NOMO-1 treated with dmso at 0.1 percent for 144 hours (cell line): ENCODE results near the gene PPP1R12B.
"Not testable (repeated sequence)": the region's sequence is repeated elsewhere in the genome, so short reads cannot be mapped to it uniquely, and the experiment has no call there.

Experiments used
- DNase-seq: peaks from one replicate; lab custom pipeline; 2025; ENCODE audit not compliant: unreplicated experiment; lab: John Stamatoyannopoulos, UW

PPP1R12B gene

GRCh38 chr1:202599669-202600431, 251.4 kb downstream of the PPP1R12B start:
- DNase-seq = peak; percentile 3

GRCh38 chr1:202600432-202601041, 252.0 kb downstream of the PPP1R12B start:
- DNase-seq = no peak

DNA sequence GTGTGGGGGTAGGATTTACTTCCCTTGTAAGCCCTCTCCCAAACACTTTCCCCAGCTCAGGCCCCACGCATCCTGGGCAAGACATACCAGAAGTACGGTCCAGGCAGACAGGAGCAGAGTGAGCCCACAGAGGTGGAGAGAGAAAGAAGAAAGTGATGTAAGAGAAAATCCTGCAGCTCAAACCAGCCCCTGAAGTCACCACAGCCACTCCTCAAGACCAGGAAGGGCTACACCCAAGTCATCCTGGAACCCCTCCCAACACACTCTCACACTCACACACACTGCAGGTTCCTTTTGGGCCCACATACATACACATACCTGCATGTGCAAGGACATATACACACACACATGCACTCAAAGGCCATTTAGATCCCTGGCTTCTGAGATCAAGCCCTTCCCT, 254.9 kb downstream of the PPP1R12B start:
- DNase-seq = no peak

- no peak for DNase-seq
Observed at GRCh38 chr1:202605515-202605914, 257.0 kb downstream of the PPP1R12B start.

GRCh38 chr1:202612036-202612435, 263.5 kb downstream of the PPP1R12B start:
- not testable (repeated sequence) for DNase-seq

DNA sequence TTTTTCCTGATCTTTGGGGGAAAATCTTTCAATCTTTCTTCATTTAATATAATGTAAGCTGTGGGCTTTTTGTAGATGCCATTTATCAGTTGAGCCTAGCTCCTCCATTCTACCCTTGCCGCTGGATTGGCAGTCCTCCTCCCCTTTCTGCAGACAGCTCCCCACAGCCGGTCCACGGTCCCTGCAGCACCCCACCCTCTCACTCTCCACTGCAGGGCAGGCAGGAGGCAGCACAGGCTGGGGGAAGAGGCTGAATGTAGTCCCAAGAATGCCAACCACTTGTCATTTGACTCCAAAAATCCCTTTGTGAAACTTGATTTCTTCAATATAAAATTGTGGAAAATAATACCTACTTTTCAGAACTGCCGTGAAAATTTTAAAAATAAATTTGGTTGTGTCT, 265.1 kb downstream of the PPP1R12B start:
- no peak for DNase-seq

DNA sequence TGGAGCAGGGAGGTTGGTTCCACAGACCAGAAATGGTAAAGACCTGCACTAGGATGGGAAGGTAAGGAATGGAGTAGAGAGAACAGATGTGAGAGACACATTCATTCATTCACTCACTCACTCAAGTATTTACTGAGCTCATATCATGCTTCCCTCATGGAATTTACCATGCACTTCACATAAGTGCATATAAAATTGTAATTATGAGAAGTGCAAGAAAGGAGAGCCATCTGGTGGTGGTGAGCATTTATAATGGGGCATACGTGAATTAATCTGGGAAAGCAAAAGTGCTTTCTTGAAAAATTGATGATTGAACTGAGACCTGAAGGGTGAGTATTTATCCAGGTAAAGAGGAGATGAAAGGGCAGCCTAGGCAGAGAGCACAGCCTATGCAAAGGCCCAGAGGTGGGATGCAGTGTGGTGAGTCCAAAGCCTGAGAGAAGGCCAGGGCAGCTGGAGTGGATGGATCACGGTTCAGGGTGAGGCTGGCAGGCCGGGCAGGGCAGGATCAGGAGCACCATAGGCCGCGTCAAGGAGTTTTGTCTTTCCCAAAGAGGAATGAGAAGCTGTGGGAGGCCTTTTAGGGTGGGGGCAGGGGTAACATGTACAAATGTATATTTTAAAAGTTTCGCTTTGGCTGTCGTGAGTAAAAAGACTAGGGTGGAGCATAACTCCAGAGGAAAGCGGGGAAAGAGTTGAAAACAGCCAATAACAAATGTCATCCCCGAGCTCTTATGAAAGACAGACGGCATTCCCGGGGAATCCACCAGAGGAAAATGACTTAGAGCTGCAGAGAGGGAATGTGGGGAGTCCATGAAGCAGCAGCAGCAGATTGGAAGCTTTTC, 266.1 kb downstream of the PPP1R12B start:
- not testable (repeated sequence) for DNase-seq

GRCh38 chr1:202615208-202615500, 266.7 kb downstream of the PPP1R12B start:
- DNase-seq = not testable (repeated sequence)

DNA sequence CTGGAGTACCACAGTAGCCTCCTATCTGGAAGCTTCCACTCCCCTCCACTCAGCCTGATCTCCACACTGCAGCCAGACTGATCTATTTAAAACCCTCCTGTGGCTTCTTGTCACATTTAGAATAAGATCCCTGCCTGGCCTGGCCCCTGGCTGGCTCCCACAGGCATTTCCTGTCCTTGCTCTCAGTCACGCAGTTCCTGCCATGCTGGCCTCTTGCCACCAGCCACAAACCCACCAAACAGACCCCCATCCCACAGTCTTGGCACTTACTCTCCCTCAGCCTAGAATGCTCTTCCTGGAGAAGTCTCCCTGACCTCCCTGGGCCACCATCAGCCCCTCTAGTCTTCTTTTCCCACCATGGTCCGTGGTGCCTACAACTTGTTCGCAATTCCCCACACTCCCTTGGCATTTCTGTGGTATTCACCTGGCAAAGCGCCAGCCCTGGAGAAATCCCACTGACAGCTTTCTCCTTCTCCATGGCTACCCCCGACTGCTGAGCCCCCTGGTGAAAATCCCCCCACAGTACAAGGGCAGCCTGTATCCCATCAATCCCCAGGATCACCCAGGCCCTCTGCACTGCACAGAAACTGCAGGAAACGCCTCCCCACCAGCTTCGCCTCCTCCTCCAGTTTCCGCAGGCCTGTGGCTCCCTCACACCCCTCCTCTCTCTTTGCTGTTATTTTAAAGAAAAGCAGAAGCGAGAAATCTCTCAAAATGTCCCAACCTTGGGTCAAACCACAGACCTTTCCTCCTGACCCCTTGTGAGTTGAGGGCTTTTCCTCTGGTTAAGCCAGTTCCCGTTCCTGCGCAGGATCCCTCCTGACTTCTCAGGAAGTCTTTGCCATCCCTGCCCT, 267.2 kb downstream of the PPP1R12B start:
- peak; percentile 95 for DNase-seq

DNA sequence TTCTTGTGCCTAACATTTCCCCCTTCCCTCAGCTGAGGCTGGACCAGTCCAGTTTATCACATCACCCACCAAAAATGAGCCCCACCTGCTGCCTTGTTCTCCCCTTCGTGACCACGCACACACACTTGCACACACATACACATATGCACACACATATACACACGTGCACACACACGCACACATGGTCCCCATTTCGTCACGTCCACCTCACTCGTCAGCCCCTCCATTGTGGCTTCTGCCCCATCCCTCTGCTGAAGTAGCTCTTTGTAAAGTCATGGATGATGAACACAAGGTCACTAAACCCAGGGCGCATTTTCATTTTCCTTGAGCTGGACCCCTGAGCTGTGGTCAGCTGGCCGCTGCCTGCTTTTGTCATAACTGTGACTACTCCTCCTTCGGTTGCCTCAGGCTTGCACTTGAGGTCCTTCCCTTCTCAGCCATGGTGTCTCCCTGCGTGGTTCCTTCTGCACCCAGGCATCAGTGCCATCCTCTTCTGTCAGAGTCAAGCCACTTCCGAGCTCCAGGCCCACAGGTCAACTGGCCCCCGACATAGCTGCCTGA, 267.9 kb downstream of the PPP1R12B start:
- peak; percentile 58 for DNase-seq

GRCh38 chr1:202619012-202619411, 270.5 kb downstream of the PPP1R12B start:
- DNase-seq = not testable (repeated sequence)

DNA sequence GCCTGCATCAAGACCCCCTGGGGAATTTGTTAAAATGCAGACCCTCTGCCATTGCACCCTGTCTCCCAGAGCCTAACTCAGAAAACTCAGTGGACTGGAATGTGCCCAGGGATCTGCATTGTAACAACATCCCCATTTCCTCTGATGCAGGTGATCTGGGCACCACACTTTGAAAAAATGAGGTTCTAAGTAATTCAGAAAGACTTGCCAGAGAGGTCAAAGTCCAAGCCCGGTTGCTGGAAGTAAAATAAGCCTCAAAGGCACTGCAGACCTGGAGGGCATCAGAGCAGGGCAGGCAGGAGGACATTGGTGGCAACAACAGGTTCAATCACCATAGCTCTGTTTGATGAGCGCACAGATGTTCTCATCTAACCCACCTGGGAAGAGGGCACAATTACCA, 271.0 kb downstream of the PPP1R12B start:
- no peak for DNase-seq

DNA sequence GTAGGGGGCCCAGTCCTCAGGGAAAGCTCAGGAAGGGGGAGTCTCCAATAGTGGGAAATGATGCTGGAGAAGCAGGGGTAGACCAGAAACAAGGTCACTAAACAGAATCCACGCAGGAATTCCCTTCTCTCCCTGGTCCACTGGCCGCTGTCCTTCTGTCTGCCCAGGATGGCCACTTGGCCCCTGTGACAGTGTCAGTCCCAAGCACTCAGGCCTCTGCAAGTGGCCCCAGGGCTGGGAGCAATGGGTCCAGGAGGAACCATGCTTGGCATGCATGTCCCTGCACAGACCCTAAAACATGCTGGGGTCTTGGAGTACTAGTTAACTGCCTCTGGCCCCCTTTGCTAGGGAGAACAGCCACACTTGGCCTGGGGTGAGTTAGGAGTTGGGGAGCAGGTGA, 271.5 kb downstream of the PPP1R12B start:
- DNase-seq = not testable (repeated sequence)

DNA sequence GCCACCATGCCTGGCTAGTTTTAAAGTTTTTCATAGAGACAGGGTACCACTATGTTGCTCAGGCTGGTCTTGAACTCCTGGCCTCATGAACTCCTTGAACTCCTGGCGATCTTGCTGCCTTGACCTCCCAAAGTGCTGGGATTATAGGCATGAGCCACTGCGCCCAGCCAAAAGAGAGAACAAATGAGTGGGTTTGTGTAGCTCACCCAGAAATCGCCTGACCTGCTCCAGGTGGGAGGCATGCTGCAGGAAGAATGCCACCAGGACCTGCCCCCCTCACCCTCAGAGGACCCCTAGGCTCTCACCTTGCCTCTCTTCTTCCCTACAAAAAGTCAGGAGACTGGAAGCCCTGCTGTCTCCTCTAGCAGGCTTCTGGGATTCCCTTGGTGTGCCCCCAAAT, 272.9 kb downstream of the PPP1R12B start:
- no peak for DNase-seq

DNA sequence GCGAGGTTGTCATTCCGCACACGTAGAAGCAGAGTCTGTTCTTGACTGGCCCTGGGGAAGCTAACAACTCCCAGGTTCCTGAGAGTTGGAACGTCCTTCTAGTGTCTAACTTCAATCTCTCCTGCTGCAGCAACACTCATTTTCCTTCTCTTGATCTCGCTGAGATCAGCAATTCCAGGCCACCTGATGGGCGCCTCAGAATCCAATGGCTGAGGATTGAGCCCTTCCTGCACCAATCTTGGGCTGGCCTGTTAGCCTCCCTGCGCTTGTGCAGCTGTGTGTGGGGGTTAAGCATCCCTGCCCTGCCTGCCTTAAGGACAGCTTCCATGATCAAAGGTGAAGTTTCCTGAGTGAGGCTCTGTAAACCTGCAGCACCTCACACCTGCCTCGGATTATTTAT, 273.9 kb downstream of the PPP1R12B start:
- no peak for DNase-seq

- no peak for DNase-seq
Observed at GRCh38 chr1:202623075-202623474, 274.6 kb downstream of the PPP1R12B start.

DNA sequence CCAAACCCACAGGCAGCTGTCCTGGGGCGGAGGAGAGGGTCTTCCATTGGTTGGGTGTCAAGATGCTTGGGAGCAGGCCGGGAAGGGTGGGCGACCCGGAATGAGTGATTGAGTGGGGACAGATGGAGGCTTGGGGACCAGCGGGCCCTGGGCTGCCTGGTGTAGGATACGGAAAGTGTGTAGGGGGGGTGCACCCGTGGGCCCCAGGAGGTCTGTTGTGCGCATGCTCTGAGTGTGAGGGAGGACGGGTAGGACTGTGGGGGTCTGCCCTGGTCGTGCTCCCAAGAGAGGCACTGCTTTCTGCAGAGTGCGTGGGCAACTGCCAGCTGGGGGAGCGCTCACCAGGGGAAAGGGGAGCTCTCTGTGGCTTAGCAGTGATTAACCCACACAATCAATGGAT, 275.0 kb downstream of the PPP1R12B start:
- DNase-seq = not testable (repeated sequence)

- DNase-seq = no peak
Observed at GRCh38 chr1:202624088-202624780, 275.7 kb downstream of the PPP1R12B start.

- no peak for DNase-seq
Observed at GRCh38 chr1:202624781-202625108, 276.2 kb downstream of the PPP1R12B start.
